Ramos (cell line): ENCODE data around the gene SCARF1.

Experiments used
- in situ Hi-C: fragments of 300-500 bp; cut with MboI; formaldehyde crosslinking; loops from one replicate; pipeline ENCODE4 v1.14.3; 2022; ENCODE audit warnings: low sequenced_read_pairs; ENCODE audit not compliant: unreplicated experiment

Gene SCARF1

GRCh38 chr17:1605681-1606351 lies 39.7 kb downstream of the SCARF1 start:
- in situ Hi-C loops = no loop called here

GRCh38 chr17:1604831-1605528 lies 40.6 kb downstream of the SCARF1 start:
- in situ Hi-C loops = no loop called here

- in situ Hi-C loops = no loop called here
These were observed 44.0 kb downstream of the SCARF1 start for GRCh38 chr17:1601571-1601970.

GRCh38 chr17:1598399-1599095 lies 47.0 kb downstream of the SCARF1 start:
- in situ Hi-C loops = no loop called here

GRCh38 chr17:1597861-1598342 lies 47.6 kb downstream of the SCARF1 start:
- in situ Hi-C loops = no loop called here

GRCh38 chr17:1593630-1593931 lies 52.0 kb downstream of the SCARF1 start:
- in situ Hi-C loops = no loop called here

GRCh38 chr17:1592751-1593629 lies 52.5 kb downstream of the SCARF1 start:
- in situ Hi-C loops = no loop called here

- in situ Hi-C loops = no loop called here
These were observed 54.0 kb downstream of the SCARF1 start for GRCh38 chr17:1591474-1592090.

- in situ Hi-C loops = no loop called here
These were observed 54.6 kb downstream of the SCARF1 start for GRCh38 chr17:1590747-1591473.

GRCh38 chr17:1590029-1590746 lies 55.3 kb downstream of the SCARF1 start:
- in situ Hi-C loops = no loop called here

GRCh38 chr17:1588821-1589585 lies 56.5 kb downstream of the SCARF1 start:
- in situ Hi-C loops = no loop called here

- in situ Hi-C loops = no loop called here
These were observed 61.4 kb downstream of the SCARF1 start for GRCh38 chr17:1584167-1584566.
